Keratinocyte (primary cell): ENCODE results near the gene AZIN2.

Source experiments
- EZH2 ChIP-seq: IDR thresholded peaks from one replicate; pipeline ENCODE4 v1.6.1; 2012; ENCODE audit warnings: inconsistent platforms, mild to moderate bottlenecking, low read length, moderate library complexity
- TF ChIP-seq, protein P1 (sequence below), 3 experiments: IDR thresholded peaks in 1 of 3; conservative IDR thresholded peaks in 1 of 3; optimal IDR thresholded peaks in 1 of 3; 2 replicates in 2 of 3; 3 replicates in 1 of 3; pipeline versions ENCODE3 to v1.5.1; 2011; ENCODE audit warnings: low read length in 3 of 3, mild to moderate bottlenecking in 3 of 3, moderate library complexity in 2 of 3, control low read depth in 1 of 3, inconsistent platforms in 1 of 3; ENCODE audit not compliant: insufficient read depth in 2 of 3; ENCODE audit errors: extremely low read depth in 1 of 3

DNA sequence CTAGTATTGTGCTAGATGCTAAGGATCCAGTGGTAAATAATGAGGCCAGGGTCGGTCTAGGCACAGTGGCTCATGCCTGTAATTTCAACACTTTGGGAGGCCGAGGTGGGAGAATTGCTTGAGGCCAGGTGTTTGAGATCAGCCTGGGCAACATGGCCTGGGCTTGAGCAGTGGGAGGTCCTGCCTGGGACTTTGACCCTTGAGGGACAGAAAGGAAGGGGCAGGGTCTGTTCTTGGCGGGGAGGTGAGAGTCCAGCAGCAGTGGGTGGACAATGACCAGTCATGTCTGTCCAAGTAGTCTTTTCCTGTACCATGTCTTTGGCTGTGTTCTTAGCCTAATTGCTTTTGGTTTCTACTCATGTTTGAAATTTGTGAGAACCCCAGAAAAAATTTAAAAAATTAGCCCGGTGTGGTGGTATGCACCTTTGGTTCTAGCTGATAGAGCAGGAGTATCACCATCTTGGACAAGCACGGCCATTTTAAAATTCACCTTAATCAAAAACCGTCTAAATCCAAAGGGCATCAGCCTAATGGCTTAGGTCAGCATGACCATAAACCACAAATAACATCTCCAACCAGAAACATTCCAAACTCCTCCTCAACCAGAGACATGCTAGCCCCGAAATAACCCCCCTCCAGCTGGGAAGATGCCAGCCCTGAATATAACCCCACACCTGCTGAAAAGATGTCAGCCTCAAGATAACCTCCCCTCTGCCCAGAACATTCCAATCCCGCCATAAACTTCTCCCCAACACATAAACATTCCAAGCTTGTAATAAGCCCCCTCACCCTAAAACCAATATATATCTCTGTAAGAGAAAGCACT is 37.5 kb upstream of the AZIN2 start:
- TF ChIP-seq, protein P1, sequence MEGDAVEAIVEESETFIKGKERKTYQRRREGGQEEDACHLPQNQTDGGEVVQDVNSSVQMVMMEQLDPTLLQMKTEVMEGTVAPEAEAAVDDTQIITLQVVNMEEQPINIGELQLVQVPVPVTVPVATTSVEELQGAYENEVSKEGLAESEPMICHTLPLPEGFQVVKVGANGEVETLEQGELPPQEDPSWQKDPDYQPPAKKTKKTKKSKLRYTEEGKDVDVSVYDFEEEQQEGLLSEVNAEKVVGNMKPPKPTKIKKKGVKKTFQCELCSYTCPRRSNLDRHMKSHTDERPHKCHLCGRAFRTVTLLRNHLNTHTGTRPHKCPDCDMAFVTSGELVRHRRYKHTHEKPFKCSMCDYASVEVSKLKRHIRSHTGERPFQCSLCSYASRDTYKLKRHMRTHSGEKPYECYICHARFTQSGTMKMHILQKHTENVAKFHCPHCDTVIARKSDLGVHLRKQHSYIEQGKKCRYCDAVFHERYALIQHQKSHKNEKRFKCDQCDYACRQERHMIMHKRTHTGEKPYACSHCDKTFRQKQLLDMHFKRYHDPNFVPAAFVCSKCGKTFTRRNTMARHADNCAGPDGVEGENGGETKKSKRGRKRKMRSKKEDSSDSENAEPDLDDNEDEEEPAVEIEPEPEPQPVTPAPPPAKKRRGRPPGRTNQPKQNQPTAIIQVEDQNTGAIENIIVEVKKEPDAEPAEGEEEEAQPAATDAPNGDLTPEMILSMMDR (optimal IDR thresholded peaks at IDR 0.05 in 1 of 3, IDR thresholded peaks at IDR 0.05 in 1 of 3, conservative IDR thresholded peaks at IDR 0.05 in 1 of 3; ENCODE audit: extremely low read depth in 1 of 3, insufficient read depth in 2 of 3, low read length in 3 of 3): no peak
- no peak for TF ChIP-seq EZH2
